K562 (cell line): ENCODE results near the gene KLB. TPM values are rescaled to one million over a fixed set of nuclear protein-coding genes. Genes with fewer than 3 reads are reported as not detected.
A peak's percentile ranks its signal among the peaks of the same experiment; 100 is the strongest.

ENCODE experiments used
- ARID2 ChIP-seq: fragments of 450-650 bp; IDR thresholded peaks from 2 replicates; pipeline ENCODE4 v1.6.1; 2017; ENCODE audit warnings: antibody characterized with exemption, mild to moderate bottlenecking
- BRD9 ChIP-seq: fragments of 450-650 bp; IDR thresholded peaks from 2 replicates; pipeline ENCODE4 v1.6.1; 2018; ENCODE audit warnings: low read depth; ENCODE audit not compliant: partially characterized antibody
- HLTF ChIP-seq: fragments of 450-650 bp; IDR thresholded peaks from 2 replicates; pipeline ENCODE4 v1.6.1; 2016
- HMGXB4 ChIP-seq: sonication (generic); formaldehyde crosslinking; IDR thresholded peaks from 2 replicates; pipeline ENCODE4 v1.8.1; 2023; ENCODE audit warnings: mild to moderate bottlenecking, missing genetic modification reagents
- NR2F6 ChIP-seq: fragments of 450-650 bp; formaldehyde crosslinking; IDR thresholded peaks from 2 replicates; pipeline ENCODE4 v1.4.0; 2020; ENCODE audit warnings: mild to moderate bottlenecking
- SIRT6 ChIP-seq: IDR thresholded peaks from one replicate; pipeline ENCODE4 v1.6.1; 2012; ENCODE audit warnings: low read depth, mild to moderate bottlenecking, control low read depth, inconsistent platforms, low read length, moderate library complexity
- polyA plus RNA-seq, 8 experiments: library from polyadenylated mRNA; depleted of rRNA in 4 of 8; stranded (reverse) in 5 of 8; unstranded in 3 of 8; fragments of >200 nt; fragmentation: Nextera tagmentation in 2 of 8; fragmentation: Illumina TruSeq in 1 of 8; extraction: Ambion mirVana in 2 of 8; extraction: Trizol in 1 of 8; gene quantifications; 2 replicates each; pipeline versions ENCODE4 v1.2.1 to v1.2.3, GENCODE V29; 2011 to 2014; ENCODE audit warnings: inconsistent platforms in 1 of 8, missing spikeins in 1 of 8
- total RNA-seq, 7 experiments: library from RNA; depleted of rRNA in 6 of 7; stranded (reverse); fragments of >200 nt in 6 of 7; fragmentation: Illumina TruSeq in 2 of 7; extraction: Trizol in 2 of 7; gene quantifications; 2 replicates each; pipeline versions ENCODE4 v1.2.1 to v1.2.3, GENCODE V29; 2011 to 2021; ENCODE audit warnings: low replicate concordance in 1 of 7
- TF ChIP-seq, protein P1 (sequence below): fragments of 450-650 bp; IDR thresholded peaks from 2 replicates; pipeline ENCODE4 v1.6.1; 2016; ENCODE audit warnings: mild to moderate bottlenecking, moderate library complexity
- TF ChIP-seq, protein P2 (sequence below): fragments of 250-450 bp; sonication (Bioruptor Pico); IDR thresholded peaks from 2 replicates; pipeline ENCODE4 v1.9.0; 2021; ENCODE audit warnings: mild to moderate bottlenecking, inconsistent platforms
- TF ChIP-seq, protein P3 (sequence below), 2 experiments: fragments of 450-650 bp; IDR thresholded peaks; 2 replicates each; pipeline ENCODE4 v1.6.1; 2016

KLB gene
- total and polyA plus RNA-seq, 9 of the 15 experiments (the other 6 are each of a cell fraction or from before 2014, with no cell fraction given), result 0.04 to 0.13 TPM; not detected in 7

DNA sequence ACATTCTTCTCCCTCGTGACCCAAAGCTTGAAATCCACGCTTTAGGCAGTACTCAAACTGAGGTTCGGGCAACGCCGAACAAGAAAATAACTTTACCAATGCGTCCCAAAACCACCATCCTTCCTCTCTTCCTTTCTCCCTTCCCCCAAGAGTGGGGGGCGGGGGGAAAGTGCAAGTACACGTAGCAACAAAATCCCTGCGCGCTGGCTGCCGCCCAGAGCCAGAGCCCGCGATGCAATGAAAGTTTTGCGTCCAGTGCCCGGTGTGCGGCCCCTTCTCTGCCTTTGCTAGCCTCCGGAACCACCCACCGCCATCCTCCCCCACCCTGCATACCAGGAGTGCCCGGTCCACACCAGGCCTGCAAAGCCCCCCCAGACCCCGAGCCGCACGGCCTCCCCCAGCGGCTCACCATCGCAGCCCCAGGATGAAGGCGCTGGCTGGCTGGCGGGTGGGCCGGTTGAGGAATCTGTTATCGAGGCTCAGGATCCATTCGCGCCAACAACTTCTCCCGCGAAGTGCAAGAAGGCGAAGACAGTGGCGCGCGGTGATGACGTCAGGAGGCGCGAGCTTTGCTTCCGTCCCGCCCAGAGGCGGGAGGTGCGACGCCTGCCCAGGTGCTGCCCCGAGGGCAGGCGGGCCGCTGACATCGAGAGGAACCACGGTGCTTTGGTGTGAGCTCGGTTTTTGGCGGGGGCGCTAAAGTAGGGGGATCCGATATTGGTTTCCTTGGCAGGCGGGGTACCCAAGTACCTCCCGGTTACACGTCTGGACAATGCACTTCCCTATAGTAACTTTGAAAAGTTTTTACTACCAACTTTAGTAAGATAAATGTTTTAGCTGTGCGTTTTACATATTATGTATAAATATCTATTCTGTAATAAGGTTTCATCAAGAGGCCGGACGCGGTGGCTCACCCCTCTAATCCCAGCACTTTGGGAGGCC lies 40.6 kb upstream of the KLB start, which contains the start of gene RFC1 (continued):
- TF ChIP-seq, protein P1, sequence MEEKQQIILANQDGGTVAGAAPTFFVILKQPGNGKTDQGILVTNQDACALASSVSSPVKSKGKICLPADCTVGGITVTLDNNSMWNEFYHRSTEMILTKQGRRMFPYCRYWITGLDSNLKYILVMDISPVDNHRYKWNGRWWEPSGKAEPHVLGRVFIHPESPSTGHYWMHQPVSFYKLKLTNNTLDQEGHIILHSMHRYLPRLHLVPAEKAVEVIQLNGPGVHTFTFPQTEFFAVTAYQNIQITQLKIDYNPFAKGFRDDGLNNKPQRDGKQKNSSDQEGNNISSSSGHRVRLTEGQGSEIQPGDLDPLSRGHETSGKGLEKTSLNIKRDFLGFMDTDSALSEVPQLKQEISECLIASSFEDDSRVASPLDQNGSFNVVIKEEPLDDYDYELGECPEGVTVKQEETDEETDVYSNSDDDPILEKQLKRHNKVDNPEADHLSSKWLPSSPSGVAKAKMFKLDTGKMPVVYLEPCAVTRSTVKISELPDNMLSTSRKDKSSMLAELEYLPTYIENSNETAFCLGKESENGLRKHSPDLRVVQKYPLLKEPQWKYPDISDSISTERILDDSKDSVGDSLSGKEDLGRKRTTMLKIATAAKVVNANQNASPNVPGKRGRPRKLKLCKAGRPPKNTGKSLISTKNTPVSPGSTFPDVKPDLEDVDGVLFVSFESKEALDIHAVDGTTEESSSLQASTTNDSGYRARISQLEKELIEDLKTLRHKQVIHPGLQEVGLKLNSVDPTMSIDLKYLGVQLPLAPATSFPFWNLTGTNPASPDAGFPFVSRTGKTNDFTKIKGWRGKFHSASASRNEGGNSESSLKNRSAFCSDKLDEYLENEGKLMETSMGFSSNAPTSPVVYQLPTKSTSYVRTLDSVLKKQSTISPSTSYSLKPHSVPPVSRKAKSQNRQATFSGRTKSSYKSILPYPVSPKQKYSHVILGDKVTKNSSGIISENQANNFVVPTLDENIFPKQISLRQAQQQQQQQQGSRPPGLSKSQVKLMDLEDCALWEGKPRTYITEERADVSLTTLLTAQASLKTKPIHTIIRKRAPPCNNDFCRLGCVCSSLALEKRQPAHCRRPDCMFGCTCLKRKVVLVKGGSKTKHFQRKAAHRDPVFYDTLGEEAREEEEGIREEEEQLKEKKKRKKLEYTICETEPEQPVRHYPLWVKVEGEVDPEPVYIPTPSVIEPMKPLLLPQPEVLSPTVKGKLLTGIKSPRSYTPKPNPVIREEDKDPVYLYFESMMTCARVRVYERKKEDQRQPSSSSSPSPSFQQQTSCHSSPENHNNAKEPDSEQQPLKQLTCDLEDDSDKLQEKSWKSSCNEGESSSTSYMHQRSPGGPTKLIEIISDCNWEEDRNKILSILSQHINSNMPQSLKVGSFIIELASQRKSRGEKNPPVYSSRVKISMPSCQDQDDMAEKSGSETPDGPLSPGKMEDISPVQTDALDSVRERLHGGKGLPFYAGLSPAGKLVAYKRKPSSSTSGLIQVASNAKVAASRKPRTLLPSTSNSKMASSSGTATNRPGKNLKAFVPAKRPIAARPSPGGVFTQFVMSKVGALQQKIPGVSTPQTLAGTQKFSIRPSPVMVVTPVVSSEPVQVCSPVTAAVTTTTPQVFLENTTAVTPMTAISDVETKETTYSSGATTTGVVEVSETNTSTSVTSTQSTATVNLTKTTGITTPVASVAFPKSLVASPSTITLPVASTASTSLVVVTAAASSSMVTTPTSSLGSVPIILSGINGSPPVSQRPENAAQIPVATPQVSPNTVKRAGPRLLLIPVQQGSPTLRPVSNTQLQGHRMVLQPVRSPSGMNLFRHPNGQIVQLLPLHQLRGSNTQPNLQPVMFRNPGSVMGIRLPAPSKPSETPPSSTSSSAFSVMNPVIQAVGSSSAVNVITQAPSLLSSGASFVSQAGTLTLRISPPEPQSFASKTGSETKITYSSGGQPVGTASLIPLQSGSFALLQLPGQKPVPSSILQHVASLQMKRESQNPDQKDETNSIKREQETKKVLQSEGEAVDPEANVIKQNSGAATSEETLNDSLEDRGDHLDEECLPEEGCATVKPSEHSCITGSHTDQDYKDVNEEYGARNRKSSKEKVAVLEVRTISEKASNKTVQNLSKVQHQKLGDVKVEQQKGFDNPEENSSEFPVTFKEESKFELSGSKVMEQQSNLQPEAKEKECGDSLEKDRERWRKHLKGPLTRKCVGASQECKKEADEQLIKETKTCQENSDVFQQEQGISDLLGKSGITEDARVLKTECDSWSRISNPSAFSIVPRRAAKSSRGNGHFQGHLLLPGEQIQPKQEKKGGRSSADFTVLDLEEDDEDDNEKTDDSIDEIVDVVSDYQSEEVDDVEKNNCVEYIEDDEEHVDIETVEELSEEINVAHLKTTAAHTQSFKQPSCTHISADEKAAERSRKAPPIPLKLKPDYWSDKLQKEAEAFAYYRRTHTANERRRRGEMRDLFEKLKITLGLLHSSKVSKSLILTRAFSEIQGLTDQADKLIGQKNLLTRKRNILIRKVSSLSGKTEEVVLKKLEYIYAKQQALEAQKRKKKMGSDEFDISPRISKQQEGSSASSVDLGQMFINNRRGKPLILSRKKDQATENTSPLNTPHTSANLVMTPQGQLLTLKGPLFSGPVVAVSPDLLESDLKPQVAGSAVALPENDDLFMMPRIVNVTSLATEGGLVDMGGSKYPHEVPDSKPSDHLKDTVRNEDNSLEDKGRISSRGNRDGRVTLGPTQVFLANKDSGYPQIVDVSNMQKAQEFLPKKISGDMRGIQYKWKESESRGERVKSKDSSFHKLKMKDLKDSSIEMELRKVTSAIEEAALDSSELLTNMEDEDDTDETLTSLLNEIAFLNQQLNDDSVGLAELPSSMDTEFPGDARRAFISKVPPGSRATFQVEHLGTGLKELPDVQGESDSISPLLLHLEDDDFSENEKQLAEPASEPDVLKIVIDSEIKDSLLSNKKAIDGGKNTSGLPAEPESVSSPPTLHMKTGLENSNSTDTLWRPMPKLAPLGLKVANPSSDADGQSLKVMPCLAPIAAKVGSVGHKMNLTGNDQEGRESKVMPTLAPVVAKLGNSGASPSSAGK, result peak; percentile 100
- no peak for TF ChIP-seq ARID2
- no peak for TF ChIP-seq SIRT6
- 0 out of 2 replicates have a peak, but pooled peaks have one; percentile 44 for TF ChIP-seq HLTF
- TF ChIP-seq HMGXB4 (CRISPR knock-in tag), result peak; percentile 42; the same call in 1 of the 2 replicates
- TF ChIP-seq BRD9, result peak; percentile 77
- TF ChIP-seq, protein P2, sequence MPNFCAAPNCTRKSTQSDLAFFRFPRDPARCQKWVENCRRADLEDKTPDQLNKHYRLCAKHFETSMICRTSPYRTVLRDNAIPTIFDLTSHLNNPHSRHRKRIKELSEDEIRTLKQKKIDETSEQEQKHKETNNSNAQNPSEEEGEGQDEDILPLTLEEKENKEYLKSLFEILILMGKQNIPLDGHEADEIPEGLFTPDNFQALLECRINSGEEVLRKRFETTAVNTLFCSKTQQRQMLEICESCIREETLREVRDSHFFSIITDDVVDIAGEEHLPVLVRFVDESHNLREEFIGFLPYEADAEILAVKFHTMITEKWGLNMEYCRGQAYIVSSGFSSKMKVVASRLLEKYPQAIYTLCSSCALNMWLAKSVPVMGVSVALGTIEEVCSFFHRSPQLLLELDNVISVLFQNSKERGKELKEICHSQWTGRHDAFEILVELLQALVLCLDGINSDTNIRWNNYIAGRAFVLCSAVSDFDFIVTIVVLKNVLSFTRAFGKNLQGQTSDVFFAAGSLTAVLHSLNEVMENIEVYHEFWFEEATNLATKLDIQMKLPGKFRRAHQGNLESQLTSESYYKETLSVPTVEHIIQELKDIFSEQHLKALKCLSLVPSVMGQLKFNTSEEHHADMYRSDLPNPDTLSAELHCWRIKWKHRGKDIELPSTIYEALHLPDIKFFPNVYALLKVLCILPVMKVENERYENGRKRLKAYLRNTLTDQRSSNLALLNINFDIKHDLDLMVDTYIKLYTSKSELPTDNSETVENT (CRISPR knock-in tag), result no peak
- TF ChIP-seq NR2F6, result no peak
- TF ChIP-seq, protein P3, sequence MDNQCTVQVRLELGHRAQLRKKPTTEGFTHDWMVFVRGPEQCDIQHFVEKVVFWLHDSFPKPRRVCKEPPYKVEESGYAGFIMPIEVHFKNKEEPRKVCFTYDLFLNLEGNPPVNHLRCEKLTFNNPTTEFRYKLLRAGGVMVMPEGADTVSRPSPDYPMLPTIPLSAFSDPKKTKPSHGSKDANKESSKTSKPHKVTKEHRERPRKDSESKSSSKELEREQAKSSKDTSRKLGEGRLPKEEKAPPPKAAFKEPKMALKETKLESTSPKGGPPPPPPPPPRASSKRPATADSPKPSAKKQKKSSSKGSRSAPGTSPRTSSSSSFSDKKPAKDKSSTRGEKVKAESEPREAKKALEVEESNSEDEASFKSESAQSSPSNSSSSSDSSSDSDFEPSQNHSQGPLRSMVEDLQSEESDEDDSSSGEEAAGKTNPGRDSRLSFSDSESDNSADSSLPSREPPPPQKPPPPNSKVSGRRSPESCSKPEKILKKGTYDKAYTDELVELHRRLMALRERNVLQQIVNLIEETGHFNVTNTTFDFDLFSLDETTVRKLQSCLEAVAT (IDR thresholded peaks at IDR 0.05), result 0 out of 4 replicates have a peak, but pooled peaks of 1 of the 2 experiments have one; percentile 47
